Caco-2 (cell line): ENCODE results near the gene NOX4. TPM values are rescaled to one million over a fixed set of nuclear protein-coding genes. Genes with fewer than 3 reads are reported as not detected.
"Not testable (repeated sequence)": the region's sequence is repeated elsewhere in the genome, so short reads cannot be mapped to it uniquely, and the experiment has no call there.

ENCODE experiments used
- BruUV-seq: library from RNA; stranded (reverse); fragments of 400-500 nt; replicated peaks from 2 replicates; lab custom pipeline; 2021; lab: Mats Ljungman, UMichigan
- CTCF ChIA-PET: fragments of 300-600 bp; sonication (Branson Sonifier 250); formaldehyde crosslinking; loops from one replicate; lab custom pipeline; 2022; ENCODE audit warnings: antibody characterized with exemption; lab: Charles Lee
- POLR2A ChIA-PET: fragments of 300-600 bp; sonication (Branson Sonifier 250); formaldehyde crosslinking; loops from one replicate; lab custom pipeline; 2022; ENCODE audit warnings: antibody characterized with exemption; lab: Charles Lee
- DNase-seq, 2 experiments: peaks; one replicate each; pipeline versions ENCODE4 v3.0.0 to v3.0.0-alpha.2; 2020 to 2022
- H3K27me3 ChIP-seq: replicated peaks from 2 replicates; pipeline ENCODE4 v1.6.0; 2011; ENCODE audit warnings: low read length; ENCODE audit not compliant: control insufficient read depth, insufficient read depth
- H3K36me3 ChIP-seq: 2 replicates; pipeline ENCODE4 v1.5.1; 2011; ENCODE audit warnings: low read length; ENCODE audit not compliant: control insufficient read depth, insufficient read depth
- H3K4me1 ChIP-seq: fragments of 250-450 bp; sonication (Bioruptor Pico); 2 replicates; pipeline ENCODE4 v1.5.1; 2020; ENCODE audit warnings: mild to moderate bottlenecking
- H3K4me3 ChIP-seq: 2 replicates; pipeline ENCODE4 v1.5.1; 2011; ENCODE audit warnings: low read depth, mild to moderate bottlenecking, control low read depth, low read length
- H3K9me3 ChIP-seq: fragments of 250-450 bp; sonication (Bioruptor Pico); 2 replicates; pipeline ENCODE4 v1.5.1; 2020; ENCODE audit warnings: mild to moderate bottlenecking, moderate library complexity
- H3K27ac Mint-ChIP-seq: one replicate; pipeline ENCODE4 v1.8.0; 2022; ENCODE audit warnings: mixed read lengths; ENCODE audit not compliant: unreplicated experiment
- H3K27me3 Mint-ChIP-seq: one replicate; pipeline ENCODE4 v1.8.0; 2022; ENCODE audit warnings: mixed read lengths; ENCODE audit not compliant: insufficient read depth, unreplicated experiment
- H3K36me3 Mint-ChIP-seq: one replicate; pipeline ENCODE4 v1.8.0; 2022; ENCODE audit warnings: mild to moderate bottlenecking, mixed read lengths; ENCODE audit not compliant: insufficient read depth, unreplicated experiment
- H3K4me1 Mint-ChIP-seq: one replicate; pipeline ENCODE4 v1.8.0; 2022; ENCODE audit warnings: low read depth, mixed read lengths; ENCODE audit not compliant: unreplicated experiment
- H3K4me3 Mint-ChIP-seq: one replicate; pipeline ENCODE4 v1.8.0; 2022; ENCODE audit warnings: mild to moderate bottlenecking, moderate library complexity, mixed read lengths; ENCODE audit not compliant: unreplicated experiment
- H3K9me3 Mint-ChIP-seq: one replicate; pipeline ENCODE4 v1.8.0; 2022; ENCODE audit warnings: mixed read lengths; ENCODE audit not compliant: unreplicated experiment
- intact Hi-C: fragments of 100-400 bp; cut with micrococcal nuclease; formaldehyde crosslinking; loops from one replicate; pipeline ENCODE4 v1.10.0; 2022; ENCODE audit not compliant: unreplicated experiment
- total RNA-seq: library from RNA; stranded (reverse); gene quantifications from 2 replicates; pipeline ENCODE4 v1.2.3, GENCODE V29; 2022
- TF ChIP-seq, protein P1 (sequence below), 2 experiments: fragments of 200-600 bp in 1 of 2; IDR thresholded peaks; 1 replicate in 1 of 2; 2 replicates in 1 of 2; pipeline versions ENCODE4 v1.5.1 to v1.8.0; 2011 to 2022; ENCODE audit warnings: antibody characterized with exemption in 1 of 2, control low read depth in 1 of 2, inconsistent platforms in 1 of 2, low read depth in 1 of 2, low read length in 1 of 2, mild to moderate bottlenecking in 1 of 2, moderate library complexity in 1 of 2; ENCODE audit not compliant: insufficient read depth in 1 of 2, severe bottlenecking in 1 of 2, unreplicated experiment in 1 of 2

NOX4 gene
- total RNA-seq, 1 experiment from 2014 or later = not detected

GRCh38 chr11:89420981-89421380 is 70.2 kb downstream of the NOX4 start:
- no peaks in the 10 kb centered on the region for H3K27me3 ChIP-seq
- DNase-seq = no peak
- Mint-ChIP-seq H3K4me1 (no peaks in the 10 kb centered on the region), H3K36me3 (no peaks in the 10 kb centered on the region), H3K27me3 (peaks cover 3% of the 10 kb centered on the region), H3K27ac (no peak overlapping the region), H3K4me3 (no peak overlapping the region), H3K9me3 (no peaks in the 10 kb centered on the region)
- no peaks in the 10 kb centered on the region for H3K36me3 ChIP-seq
- BruUV-seq = no TSS peak
- peaks cover 3% of the 10 kb centered on the region; the same call in 1 of the 2 replicates for H3K9me3 ChIP-seq
- ChIA-PET CTCF (no interaction called here), POLR2A (no interaction called here)
- no peaks in the 10 kb centered on the region for H3K4me1 ChIP-seq
- TF ChIP-seq, protein P1, sequence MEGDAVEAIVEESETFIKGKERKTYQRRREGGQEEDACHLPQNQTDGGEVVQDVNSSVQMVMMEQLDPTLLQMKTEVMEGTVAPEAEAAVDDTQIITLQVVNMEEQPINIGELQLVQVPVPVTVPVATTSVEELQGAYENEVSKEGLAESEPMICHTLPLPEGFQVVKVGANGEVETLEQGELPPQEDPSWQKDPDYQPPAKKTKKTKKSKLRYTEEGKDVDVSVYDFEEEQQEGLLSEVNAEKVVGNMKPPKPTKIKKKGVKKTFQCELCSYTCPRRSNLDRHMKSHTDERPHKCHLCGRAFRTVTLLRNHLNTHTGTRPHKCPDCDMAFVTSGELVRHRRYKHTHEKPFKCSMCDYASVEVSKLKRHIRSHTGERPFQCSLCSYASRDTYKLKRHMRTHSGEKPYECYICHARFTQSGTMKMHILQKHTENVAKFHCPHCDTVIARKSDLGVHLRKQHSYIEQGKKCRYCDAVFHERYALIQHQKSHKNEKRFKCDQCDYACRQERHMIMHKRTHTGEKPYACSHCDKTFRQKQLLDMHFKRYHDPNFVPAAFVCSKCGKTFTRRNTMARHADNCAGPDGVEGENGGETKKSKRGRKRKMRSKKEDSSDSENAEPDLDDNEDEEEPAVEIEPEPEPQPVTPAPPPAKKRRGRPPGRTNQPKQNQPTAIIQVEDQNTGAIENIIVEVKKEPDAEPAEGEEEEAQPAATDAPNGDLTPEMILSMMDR (IDR thresholded peaks at IDR 0.05; ENCODE audit: insufficient read depth in 1 of 2, low read depth in 1 of 2, low read length in 1 of 2, severe bottlenecking in 1 of 2, unreplicated experiment in 1 of 2) = no peak
- no peak overlapping the region for H3K4me3 ChIP-seq
- intact Hi-C loops = no loop called here

GRCh38 chr11:89416961-89417360 is 74.2 kb downstream of the NOX4 start:
- Histone ChIP-seq H3K9me3 (peaks cover 3% of the 10 kb centered on the region; the same call in 1 of the 2 replicates), H3K4me3 (no peak overlapping the region), H3K4me1 (no peaks in the 10 kb centered on the region), H3K36me3 (no peaks in the 10 kb centered on the region), H3K27me3 (no peaks in the 10 kb centered on the region)
- Mint-ChIP-seq H3K4me3 (no peak overlapping the region), H3K27ac (no peak overlapping the region), H3K36me3 (no peaks in the 10 kb centered on the region), H3K4me1 (no peaks in the 10 kb centered on the region), H3K27me3 (peaks cover 3% of the 10 kb centered on the region), H3K9me3 (no peaks in the 10 kb centered on the region)
- no TSS peak for BruUV-seq
- ChIA-PET CTCF (no interaction called here), POLR2A (no interaction called here)
- intact Hi-C loops = no loop called here
- DNase-seq = no peak
- TF ChIP-seq, protein P1 (IDR thresholded peaks at IDR 0.05; ENCODE audit: insufficient read depth in 1 of 2, low read depth in 1 of 2, low read length in 1 of 2, severe bottlenecking in 1 of 2, unreplicated experiment in 1 of 2) = no peak

DNA sequence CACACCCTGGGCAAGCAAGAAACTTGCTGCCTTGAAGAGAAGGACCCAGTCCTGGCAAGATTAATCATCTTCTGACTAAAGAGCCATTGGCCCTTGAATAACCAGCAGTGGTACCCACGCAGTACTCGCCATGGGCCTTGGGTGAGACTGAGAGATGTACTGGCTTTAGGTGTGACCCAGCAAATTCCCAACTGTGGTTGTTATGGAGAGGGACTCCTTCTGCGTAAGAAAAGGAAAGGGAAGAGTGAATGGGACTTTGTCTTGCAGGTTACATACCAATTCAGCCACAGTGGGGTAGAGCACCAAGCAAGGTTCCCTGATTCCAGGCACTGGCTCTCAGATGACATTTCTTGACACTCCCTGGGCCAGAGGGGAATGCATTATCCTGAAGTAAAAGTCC is 80.1 kb downstream of the NOX4 start:
- H3K27me3 Mint-ChIP-seq, H3K4me1 Mint-ChIP-seq, H3K9me3 ChIP-seq, intact Hi-C loops, POLR2A ChIA-PET, H3K4me3 ChIP-seq, H3K27me3 ChIP-seq, H3K27ac Mint-ChIP-seq, H3K36me3 ChIP-seq, BruUV-seq, CTCF ChIA-PET, H3K36me3 Mint-ChIP-seq, H3K4me3 Mint-ChIP-seq, DNase-seq, H3K9me3 Mint-ChIP-seq, H3K4me1 ChIP-seq: not testable (repeated sequence)

GRCh38 chr11:89410666-89411065 is 80.5 kb downstream of the NOX4 start:
- DNase-seq, H3K9me3 Mint-ChIP-seq, H3K27ac Mint-ChIP-seq, CTCF ChIA-PET, H3K4me3 Mint-ChIP-seq, H3K4me1 Mint-ChIP-seq, H3K36me3 ChIP-seq, H3K36me3 Mint-ChIP-seq, H3K27me3 Mint-ChIP-seq, H3K9me3 ChIP-seq, BruUV-seq, intact Hi-C loops, H3K4me1 ChIP-seq, H3K4me3 ChIP-seq, H3K27me3 ChIP-seq, POLR2A ChIA-PET: not testable (repeated sequence)

- POLR2A ChIA-PET, DNase-seq, H3K9me3 ChIP-seq, H3K4me3 Mint-ChIP-seq, BruUV-seq, H3K27ac Mint-ChIP-seq, H3K27me3 ChIP-seq, H3K27me3 Mint-ChIP-seq, H3K4me3 ChIP-seq, CTCF ChIA-PET, H3K4me1 Mint-ChIP-seq, H3K4me1 ChIP-seq, H3K36me3 ChIP-seq, H3K36me3 Mint-ChIP-seq, H3K9me3 Mint-ChIP-seq: not testable (repeated sequence)
- intact Hi-C loops = loop anchor here (5.0 kb wide), 1 partner anchor 311 kb away; no protein-coding TSS in a partner anchor
Observed at GRCh38 chr11:89408441-89408840, 82.7 kb downstream of the NOX4 start.
